ENCODE measurements around the gene AIM2.

Gene AIM2

DNA sequence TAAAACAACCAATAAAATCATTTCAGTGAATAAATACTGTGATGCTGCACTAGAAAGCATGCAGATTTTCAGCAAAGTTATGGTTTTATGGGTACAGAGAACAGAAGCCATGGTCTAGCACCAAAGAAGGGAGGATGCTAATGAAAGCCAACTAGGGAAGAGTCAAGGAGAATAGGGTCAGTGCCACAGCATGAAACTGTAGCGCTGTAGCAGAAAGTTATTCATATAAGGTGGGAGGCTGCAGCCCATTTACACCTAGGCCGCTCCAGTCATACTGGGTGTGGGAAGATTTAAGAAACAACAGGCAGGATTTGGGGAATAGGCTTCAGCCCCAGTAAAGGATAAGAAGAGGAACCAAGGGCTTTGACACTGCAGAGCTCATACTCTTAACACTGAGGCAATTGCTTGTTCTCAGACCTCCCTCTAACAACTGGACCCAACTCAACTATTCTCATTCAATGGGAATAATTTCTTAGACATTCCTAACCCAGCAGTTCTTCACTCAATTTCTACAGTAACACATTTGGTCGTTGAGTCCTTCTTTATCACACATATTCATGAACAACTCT is 62.5 kb downstream of the AIM2 start:
- no peak for DNase-seq

DNA sequence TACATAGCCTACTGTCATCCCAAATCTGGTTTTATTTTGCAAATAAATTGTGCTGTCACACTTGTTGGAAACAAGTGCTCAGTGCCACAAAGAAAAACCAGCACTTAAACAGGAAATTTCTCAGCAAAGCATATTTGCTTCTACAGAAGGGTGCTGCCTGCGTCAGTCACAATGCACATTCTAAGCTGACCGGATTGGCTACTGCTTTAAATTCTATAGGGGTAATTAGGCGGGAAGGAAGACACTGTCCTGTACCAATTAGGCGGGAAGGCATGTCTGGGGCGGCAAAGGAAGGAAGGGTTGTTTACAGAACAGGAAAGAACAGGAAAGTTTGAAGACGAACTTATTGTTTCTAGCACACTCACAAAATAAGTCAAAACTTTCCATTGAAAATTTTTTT is 64.1 kb downstream of the AIM2 start:
- DNase-seq: peak in 5 of 6 experiments; percentile 2 to 49 (median 38)

Data from stimulated activated naive CD4-positive, alpha-beta T cell (primary cell).